BJ (cell line): ENCODE results near the gene FAM181A. TPM values are rescaled to one million over a fixed set of nuclear protein-coding genes. Genes with fewer than 3 reads are reported as not detected.

Experiments
- CTCF ChIA-PET: fragments of 350-600 bp; formaldehyde crosslinking; extraction: SDS; loops from one replicate; lab custom pipeline; 2021; ENCODE audit warnings: antibody characterized with exemption, inconsistent platforms; lab: Yijun Ruan, JAX
- POLR2A ChIA-PET: fragments of 300-600 bp; sonication (Branson Sonifier 250); formaldehyde crosslinking; extraction: SDS; loops from one replicate; lab custom pipeline; 2021; ENCODE audit warnings: antibody characterized with exemption; lab: Charles Lee
- DNase-seq: peaks from one replicate; pipeline ENCODE4 v3.0.0-alpha.2; 2011; ENCODE audit warnings: low read depth
- H3K27me3 ChIP-seq: 2 replicates; pipeline ENCODE4 v1.6.0; 2011; ENCODE audit warnings: low read length; ENCODE audit not compliant: control insufficient read depth, insufficient read depth
- H3K36me3 ChIP-seq: 2 replicates; pipeline ENCODE4 v1.5.1; 2011; ENCODE audit warnings: low read length; ENCODE audit not compliant: control insufficient read depth, insufficient read depth
- H3K4me3 ChIP-seq: 2 replicates; pipeline ENCODE4 v1.5.1; 2011; ENCODE audit warnings: low read depth, mild to moderate bottlenecking, control low read depth, low read length
- CTCF ChIP-seq: IDR thresholded peaks from 2 replicates; pipeline ENCODE4 v1.5.1; 2011; ENCODE audit warnings: low read depth, mild to moderate bottlenecking, control low read depth, inconsistent platforms, low read length, moderate library complexity; ENCODE audit not compliant: insufficient read depth
- polyA plus RNA-seq: library from polyadenylated mRNA; depleted of rRNA; stranded (reverse); fragments of >200 nt; gene quantifications from 2 replicates; pipeline ENCODE4 v1.2.3, GENCODE V29; 2011

The FAM181A gene
- polyA plus RNA-seq, 1 experiment, result not detected

GRCh38 chr14:93926245-93926872 is 785 bp upstream of the FAM181A start:
- Histone ChIP-seq H3K27me3 (no peaks in the 10 kb centered on the region), H3K4me3 (no peak overlapping the region), H3K36me3 (no peaks in the 10 kb centered on the region)
- TF ChIP-seq CTCF, result no peak
- no peak for DNase-seq
- CTCF ChIA-PET, result interaction anchor here (3.9 kb wide), 1 partner anchor 14 kb away, joined by 15 read pairs; no protein-coding TSS in a partner anchor
- POLR2A ChIA-PET, result no interaction called here

GRCh38 chr14:93927800-93928145 is 629 bp downstream of the FAM181A start:
- POLR2A ChIA-PET, result no interaction called here
- Histone ChIP-seq H3K27me3 (no peaks in the 10 kb centered on the region), H3K36me3 (no peaks in the 10 kb centered on the region), H3K4me3 (no peak overlapping the region)
- TF ChIP-seq CTCF, result no peak
- no peak for DNase-seq
- CTCF ChIA-PET, result interaction anchor here (2.2 kb wide), 1 partner anchor 12 kb away, joined by 10 read pairs; no protein-coding TSS in a partner anchor

GRCh38 chr14:93928184-93929047 is 1.3 kb downstream of the FAM181A start:
- DNase-seq, result no peak
- no peak for TF ChIP-seq CTCF
- no peaks in the 10 kb centered on the region for H3K27me3 ChIP-seq
- ChIA-PET POLR2A (no interaction called here), CTCF (interaction anchor here (2.2 kb wide), 1 partner anchor 11 kb away, joined by 10 read pairs; no protein-coding TSS in a partner anchor)
- H3K36me3 ChIP-seq, result no peaks in the 10 kb centered on the region
- H3K4me3 ChIP-seq, result no peak overlapping the region

- Histone ChIP-seq H3K36me3 (no peaks in the 10 kb centered on the region), H3K27me3 (no peaks in the 10 kb centered on the region), H3K4me3 (no peak overlapping the region)
- ChIA-PET POLR2A (no interaction called here), CTCF (interaction anchor here (2.2 kb wide), 1 partner anchor 11 kb away, joined by 10 read pairs; no protein-coding TSS in a partner anchor)
- no peak for TF ChIP-seq CTCF
- no peak for DNase-seq
Measured at GRCh38 chr14:93929048-93929535, 1.9 kb downstream of the FAM181A start.

- ChIA-PET POLR2A (no interaction called here), CTCF (no interaction called here)
- TF ChIP-seq CTCF, result no peak
- H3K27me3 ChIP-seq, result peaks cover under 1% of the 10 kb centered on the region; the same call in 1 of the 2 replicates
- DNase-seq, result no peak
- H3K36me3 ChIP-seq, result no peaks in the 10 kb centered on the region
- H3K4me3 ChIP-seq, result no peak overlapping the region
Measured at GRCh38 chr14:93929657-93930056, 2.5 kb downstream of the FAM181A start.
